ENCODE data around the gene PPT2. TPM values are rescaled to one million over a fixed set of nuclear protein-coding genes. Genes with fewer than 3 reads are reported as not detected.
A peak's percentile ranks its signal among the peaks of the same experiment; 100 is the strongest.

PPT2 gene
- total RNA-seq, 1 experiment from 2014 or later: 70.9 TPM

GRCh38 chr6:32176476-32177182 lies 22.7 kb downstream of the PPT2 start:
- H3K9me3 ChIP-seq (ENCODE audit: low read depth, low read length, poor library complexity, severe bottlenecking): no peaks in the 10 kb centered on the region
- POLR2A ChIA-PET (ENCODE audit: low non-redundant PET): no interaction called here
- CTCF ChIA-PET: no interaction called here
- H3K36me3 ChIP-seq (ENCODE audit: insufficient read depth, low read length, poor library complexity, severe bottlenecking): peaks cover 6% of the 10 kb centered on the region
- H3K4me3 ChIP-seq (ENCODE audit: low read depth, low read length, poor library complexity, severe bottlenecking): peak overlapping the region; percentile 97
- intact Hi-C loops (cut with micrococcal nuclease; ENCODE audit: unreplicated experiment): no loop called here
- DNase-seq (ENCODE audit: low spot score): no peak
- no peaks in the 10 kb centered on the region for H3K27me3 ChIP-seq (replicated peaks; ENCODE audit: insufficient read depth, low read depth, low read length, poor library complexity)
- H3K27ac ChIP-seq (ENCODE audit: low read depth, low read length, poor library complexity, severe bottlenecking): peak overlapping the region; percentile 97
- TSS peak; percentile 90 for BruUV-seq (replicated peaks)
- TF ChIP-seq CTCF (conservative IDR thresholded peaks at IDR 0.05; ENCODE audit: low read depth, low read length) (no peak), EZH2 (IDR thresholded peaks at IDR 0.05; ENCODE audit: borderline replicate concordance, low read depth, low read length, poor library complexity, severe bottlenecking) (no peak)
- H3K4me1 ChIP-seq (ENCODE audit: insufficient read depth, low read length, poor library complexity, severe bottlenecking): peaks cover 25% of the 10 kb centered on the region

GRCh38 chr6:32177183-32177787 lies 23.3 kb downstream of the PPT2 start:
- no peaks in the 10 kb centered on the region for H3K27me3 ChIP-seq (replicated peaks; ENCODE audit: insufficient read depth, low read depth, low read length, poor library complexity)
- H3K4me3 ChIP-seq (ENCODE audit: low read depth, low read length, poor library complexity, severe bottlenecking): peak overlapping the region; percentile 97
- peaks cover 6% of the 10 kb centered on the region for H3K36me3 ChIP-seq (ENCODE audit: insufficient read depth, low read length, poor library complexity, severe bottlenecking)
- TF ChIP-seq CTCF (conservative IDR thresholded peaks at IDR 0.05; ENCODE audit: low read depth, low read length): no peak
- no peak for TF ChIP-seq EZH2 (IDR thresholded peaks at IDR 0.05; ENCODE audit: borderline replicate concordance, low read depth, low read length, poor library complexity, severe bottlenecking)
- ChIA-PET POLR2A (ENCODE audit: low non-redundant PET) (interaction anchor here (0.9 kb wide), 1 partner anchor 14 kb away, joined by 5 read pairs; no protein-coding TSS in a partner anchor), CTCF (interaction anchor here (1.0 kb wide), 1 partner anchor 18 kb away, joined by 3 read pairs; no protein-coding TSS in a partner anchor)
- peaks cover 25% of the 10 kb centered on the region for H3K4me1 ChIP-seq (ENCODE audit: insufficient read depth, low read length, poor library complexity, severe bottlenecking)
- H3K27ac ChIP-seq (ENCODE audit: low read depth, low read length, poor library complexity, severe bottlenecking): peak overlapping the region; percentile 97
- no peaks in the 10 kb centered on the region for H3K9me3 ChIP-seq (ENCODE audit: low read depth, low read length, poor library complexity, severe bottlenecking)
- peak; percentile 82 for DNase-seq (ENCODE audit: low spot score)
- TSS peak; percentile 24 for BruUV-seq (replicated peaks)
- intact Hi-C loops (cut with micrococcal nuclease; ENCODE audit: unreplicated experiment): no loop called here

GRCh38 chr6:32177788-32178546 lies 24.0 kb downstream of the PPT2 start, which contains the start of gene RNF5:
RNF5 (plus strand) TSS chr6:32178405; CDS start chr6:32178512, 107 bp downstream.
- intact Hi-C loops (cut with micrococcal nuclease; ENCODE audit: unreplicated experiment): no loop called here
- H3K4me1 ChIP-seq (ENCODE audit: insufficient read depth, low read length, poor library complexity, severe bottlenecking): peaks cover 25% of the 10 kb centered on the region
- H3K27me3 ChIP-seq (replicated peaks; ENCODE audit: insufficient read depth, low read depth, low read length, poor library complexity): no peaks in the 10 kb centered on the region
- peak within 1 kb of the TSS; percentile 97 for H3K4me3 ChIP-seq (ENCODE audit: low read depth, low read length, poor library complexity, severe bottlenecking)
- DNase-seq (ENCODE audit: low spot score): peak; percentile 100
- H3K36me3 ChIP-seq (ENCODE audit: insufficient read depth, low read length, poor library complexity, severe bottlenecking): peaks cover 13% of the 10 kb centered on the region
- TF ChIP-seq CTCF (conservative IDR thresholded peaks at IDR 0.05; ENCODE audit: low read depth, low read length) (no peak), EZH2 (IDR thresholded peaks at IDR 0.05; ENCODE audit: borderline replicate concordance, low read depth, low read length, poor library complexity, severe bottlenecking) (no peak)
- POLR2A ChIA-PET (ENCODE audit: low non-redundant PET): interaction anchor here (0.9 kb wide), 1 partner anchor 14 kb away, joined by 5 read pairs; no protein-coding TSS in a partner anchor
- CTCF ChIA-PET: interaction anchor here (1.0 kb wide), 1 partner anchor 18 kb away, joined by 3 read pairs; no protein-coding TSS in a partner anchor
- no peaks in the 10 kb centered on the region for H3K9me3 ChIP-seq (ENCODE audit: low read depth, low read length, poor library complexity, severe bottlenecking)
- no TSS peak for BruUV-seq (replicated peaks)
- peak within 1 kb of the TSS; percentile 97 for H3K27ac ChIP-seq (ENCODE audit: low read depth, low read length, poor library complexity, severe bottlenecking)
